Globus pallidus (tissue), 1 donor: ENCODE results near the gene VTI1A.

Experiments used
- DNase-seq: peaks from one replicate; pipeline ENCODE4 v3.0.0-alpha.2; 2015; ENCODE audit warnings: low spot score

The VTI1A gene

GRCh38 chr10:112546474-112546873, 99.5 kb downstream of the VTI1A start:
- DNase-seq = no peak

GRCh38 chr10:112548535-112549276, 101.7 kb downstream of the VTI1A start:
- DNase-seq = no peak

- no peak for DNase-seq
These were observed 105.6 kb downstream of the VTI1A start for GRCh38 chr10:112552593-112553110.

- DNase-seq = no peak
These were observed 106.3 kb downstream of the VTI1A start for GRCh38 chr10:112553315-112553714.

- no peak for DNase-seq
These were observed 107.2 kb downstream of the VTI1A start for GRCh38 chr10:112554263-112554662.

- DNase-seq = no peak
These were observed 110.2 kb downstream of the VTI1A start for GRCh38 chr10:112557197-112557596.

- DNase-seq = no peak
These were observed 111.6 kb downstream of the VTI1A start for GRCh38 chr10:112558476-112559142.

GRCh38 chr10:112559349-112559748, 112.3 kb downstream of the VTI1A start:
- no peak for DNase-seq

GRCh38 chr10:112562122-112562521, 115.1 kb downstream of the VTI1A start:
- no peak for DNase-seq

GRCh38 chr10:112562809-112563663, 116.0 kb downstream of the VTI1A start:
- peak; percentile 15 for DNase-seq

GRCh38 chr10:112564337-112564736, 117.3 kb downstream of the VTI1A start:
- no peak for DNase-seq

- peak; percentile 75 for DNase-seq
These were observed 118.5 kb downstream of the VTI1A start for GRCh38 chr10:112565434-112566053.

- no peak for DNase-seq
These were observed 123.6 kb downstream of the VTI1A start for GRCh38 chr10:112570585-112570984.

- no peak for DNase-seq
These were observed 132.6 kb downstream of the VTI1A start for GRCh38 chr10:112579578-112579977.

- DNase-seq = no peak
These were observed 133.3 kb downstream of the VTI1A start for GRCh38 chr10:112580267-112580666.

- no peak for DNase-seq
These were observed 134.9 kb downstream of the VTI1A start for GRCh38 chr10:112581921-112582320.

GRCh38 chr10:112583236-112583939, 136.4 kb downstream of the VTI1A start:
- DNase-seq = peak; percentile 28

GRCh38 chr10:112584276-112584675, 137.3 kb downstream of the VTI1A start:
- DNase-seq = no peak

- DNase-seq = no peak
These were observed 138.1 kb downstream of the VTI1A start for GRCh38 chr10:112585126-112585525.

GRCh38 chr10:112585960-112586359, 138.9 kb downstream of the VTI1A start:
- no peak for DNase-seq

- DNase-seq = no peak
These were observed 140.7 kb downstream of the VTI1A start for GRCh38 chr10:112587729-112588128.
